Measurements from ENCODE around the gene YPEL2.
A peak's percentile ranks its signal among the peaks of the same experiment; 100 is the strongest.

Gene YPEL2

DNA sequence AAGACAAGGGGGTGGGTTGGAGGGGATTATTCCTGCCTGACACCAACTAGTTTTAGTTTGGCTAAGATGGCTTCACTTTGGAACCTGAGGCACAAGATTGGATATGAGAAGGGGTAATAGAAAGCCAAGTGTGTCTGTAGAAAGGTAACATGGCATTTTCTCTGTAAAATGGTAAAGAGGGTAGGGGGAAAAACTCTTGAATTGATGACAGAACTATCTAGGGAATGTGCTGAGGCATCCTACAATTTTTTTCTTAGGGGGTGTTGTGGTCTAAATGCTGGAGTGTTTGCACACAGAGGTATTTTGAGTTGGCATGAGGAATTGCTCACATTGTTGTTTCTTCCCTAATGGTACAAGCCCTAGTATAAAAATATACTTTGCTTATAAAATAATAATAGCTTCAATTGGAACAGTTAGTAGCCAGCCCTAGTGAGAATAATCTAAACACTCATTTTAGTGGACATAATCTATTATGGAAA, 25.8 kb downstream of the YPEL2 start:
- no peak for DNase-seq (ENCODE audit: low spot score)

DNA sequence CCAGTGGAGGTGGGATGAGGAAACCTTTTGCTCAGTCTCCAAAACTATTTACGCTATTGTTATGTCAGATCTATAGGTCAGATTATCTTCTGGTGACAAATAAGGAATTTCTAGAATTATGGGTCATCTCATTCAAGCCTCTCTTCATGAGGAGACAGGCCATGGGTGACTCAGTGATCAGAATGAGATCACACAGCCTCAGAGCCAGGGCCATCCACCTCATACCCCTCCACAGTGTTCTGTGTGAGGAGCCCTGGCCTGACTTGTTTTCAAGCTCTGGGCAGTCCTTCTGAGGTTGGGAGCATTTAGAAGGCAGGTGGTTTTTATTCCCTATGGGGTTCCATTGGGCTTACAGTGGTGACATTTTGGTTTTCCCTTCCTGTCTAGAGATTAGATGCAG, 26.5 kb downstream of the YPEL2 start:
- no peak for DNase-seq (ENCODE audit: low spot score)

DNA sequence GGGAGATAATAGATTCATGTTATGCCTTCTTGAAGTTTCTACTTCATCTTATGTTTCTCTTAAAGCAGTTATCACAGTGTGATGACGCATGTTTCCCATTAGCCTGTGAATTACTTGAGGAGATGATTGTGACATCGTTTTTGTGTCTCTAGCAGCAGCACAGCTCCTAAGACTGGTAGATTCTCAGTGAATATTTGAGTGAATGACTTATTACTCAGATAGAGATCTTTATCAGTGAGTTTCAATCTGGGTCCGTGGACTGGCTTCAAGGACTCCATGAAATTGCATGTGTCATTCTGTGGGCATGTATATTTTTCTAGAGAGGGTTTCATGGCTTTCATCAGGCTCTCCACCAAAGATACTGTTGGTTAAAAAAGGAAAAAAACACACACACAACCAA, 29.9 kb downstream of the YPEL2 start:
- no peak for DNase-seq (ENCODE audit: low spot score)

DNA sequence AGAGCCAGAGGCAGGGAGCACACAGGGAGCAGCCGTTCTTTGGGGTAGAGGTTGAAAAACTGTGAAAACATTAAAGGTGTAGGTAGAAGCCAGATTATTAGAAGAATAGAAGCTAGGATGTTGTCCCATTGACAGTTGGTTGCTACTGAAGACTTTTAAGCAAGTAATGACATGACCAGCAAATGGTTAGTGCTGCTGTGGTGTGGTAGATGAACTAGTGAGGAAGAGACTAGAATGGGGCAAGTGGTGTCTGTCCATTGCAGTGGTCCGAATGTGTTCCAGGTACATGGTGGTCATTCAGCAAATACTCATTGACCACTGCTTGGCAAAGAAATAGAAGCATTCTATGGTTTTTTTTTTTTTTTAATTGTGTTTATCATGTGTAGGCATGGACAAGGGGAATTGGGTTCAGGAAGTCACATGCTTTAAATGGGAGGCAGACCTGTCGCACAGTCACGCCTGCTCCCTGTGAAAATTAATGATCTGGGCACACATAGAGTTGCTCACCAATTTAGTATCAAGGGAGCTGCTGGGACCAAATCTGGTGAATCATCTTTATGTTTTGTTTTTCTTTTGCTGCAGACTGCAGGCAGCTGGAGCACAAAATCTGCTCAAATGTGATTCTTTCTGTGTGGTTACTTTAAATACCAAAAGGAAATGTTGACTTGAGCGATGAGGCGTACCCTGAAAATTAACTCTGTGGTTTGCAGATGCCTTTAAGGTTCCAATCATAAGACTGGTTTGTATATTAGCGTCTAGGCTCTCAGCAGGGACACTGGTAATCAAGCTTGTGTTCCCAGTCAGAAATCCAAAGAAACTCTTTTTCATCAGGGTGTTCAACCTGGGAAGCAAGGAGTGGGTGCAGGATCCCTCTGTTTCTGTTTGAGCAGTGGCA, 30.7 kb downstream of the YPEL2 start:
- DNase-seq (ENCODE audit: low spot score): no peak

DNA sequence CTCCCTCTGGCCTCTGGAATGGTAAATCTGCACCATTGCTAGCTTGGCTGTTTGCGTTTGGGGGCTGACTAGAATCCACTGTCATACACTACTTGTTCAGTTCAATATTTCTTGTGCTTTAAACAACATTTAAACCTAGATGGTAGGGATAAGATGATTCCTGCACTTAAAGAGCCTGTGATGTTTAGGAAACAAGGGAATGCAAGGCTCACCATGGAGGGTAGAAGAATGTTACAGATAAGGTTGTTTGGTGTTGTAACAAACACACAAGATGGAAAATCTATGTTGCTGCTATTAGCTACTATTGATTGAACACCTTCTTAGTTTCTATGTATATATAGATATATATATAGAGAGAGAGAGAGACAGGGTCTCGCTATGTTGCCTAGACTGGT, 31.4 kb downstream of the YPEL2 start:
- no peak for DNase-seq (ENCODE audit: low spot score)

DNA sequence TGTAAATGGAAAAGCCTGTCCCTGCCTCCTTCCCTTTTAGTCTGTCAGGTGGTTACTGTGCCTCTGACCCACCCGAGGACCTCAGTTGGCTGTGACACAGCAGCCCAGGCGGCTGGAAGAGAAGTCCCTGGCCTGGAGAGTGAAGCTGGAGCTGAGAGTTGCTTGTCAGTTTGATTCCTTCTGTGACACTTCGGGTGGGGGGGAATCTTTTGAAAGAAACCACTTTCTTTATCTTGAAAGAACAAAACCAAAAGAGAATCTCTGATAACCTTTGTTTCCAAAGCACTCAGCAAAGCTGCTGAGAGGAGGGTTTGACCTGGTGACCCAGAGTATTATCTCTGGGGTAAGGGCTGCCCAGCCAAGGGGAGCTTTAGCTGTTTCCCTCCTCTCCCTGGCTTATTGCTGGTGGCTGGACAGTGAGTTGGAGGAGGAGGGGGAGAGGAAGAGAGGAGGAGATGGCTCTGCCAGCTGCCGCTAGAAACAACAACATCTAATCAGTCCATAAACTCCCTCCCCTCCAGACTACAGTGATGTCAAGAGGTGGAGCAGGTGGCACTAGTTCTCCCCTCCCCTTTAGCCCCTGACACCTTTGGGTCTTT, 34.0 kb downstream of the YPEL2 start:
- DNase-seq (ENCODE audit: low spot score): no peak

DNA sequence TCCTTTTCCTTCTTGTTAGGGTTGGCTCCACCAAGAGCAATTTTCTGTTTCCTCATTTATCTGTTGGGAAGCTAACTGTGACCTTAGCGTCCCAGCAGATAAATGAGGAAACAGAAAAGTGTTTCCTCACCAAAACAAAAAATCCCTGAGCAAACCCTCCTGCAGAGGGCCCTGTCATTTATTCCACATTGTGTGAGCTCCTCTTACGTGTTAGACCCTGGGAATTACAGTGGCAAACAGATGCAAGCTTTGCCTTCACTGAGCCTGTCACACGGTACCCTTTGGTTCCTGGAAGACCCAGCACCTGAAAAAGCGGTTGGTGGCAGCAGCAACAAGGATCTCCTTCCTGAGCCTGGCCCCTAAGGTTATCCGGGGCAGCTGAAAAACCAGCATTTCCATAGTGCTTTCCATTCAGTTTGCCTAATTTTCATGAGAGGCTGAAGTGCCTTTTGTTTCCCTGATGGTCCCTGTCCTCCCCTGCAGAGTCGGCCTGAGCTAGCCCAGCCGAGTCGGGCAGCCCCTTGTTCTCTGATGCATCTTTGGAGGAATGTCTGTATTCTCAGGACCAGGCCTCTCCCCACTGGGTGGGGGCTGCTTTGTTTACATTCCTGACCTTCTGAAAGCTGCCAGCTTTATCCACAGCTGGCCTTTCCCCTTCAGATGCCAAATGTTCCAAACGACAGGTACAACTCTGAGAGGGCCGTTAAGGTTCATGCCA, 34.7 kb downstream of the YPEL2 start:
- peak; percentile 91 for DNase-seq (ENCODE audit: low spot score)

DNA sequence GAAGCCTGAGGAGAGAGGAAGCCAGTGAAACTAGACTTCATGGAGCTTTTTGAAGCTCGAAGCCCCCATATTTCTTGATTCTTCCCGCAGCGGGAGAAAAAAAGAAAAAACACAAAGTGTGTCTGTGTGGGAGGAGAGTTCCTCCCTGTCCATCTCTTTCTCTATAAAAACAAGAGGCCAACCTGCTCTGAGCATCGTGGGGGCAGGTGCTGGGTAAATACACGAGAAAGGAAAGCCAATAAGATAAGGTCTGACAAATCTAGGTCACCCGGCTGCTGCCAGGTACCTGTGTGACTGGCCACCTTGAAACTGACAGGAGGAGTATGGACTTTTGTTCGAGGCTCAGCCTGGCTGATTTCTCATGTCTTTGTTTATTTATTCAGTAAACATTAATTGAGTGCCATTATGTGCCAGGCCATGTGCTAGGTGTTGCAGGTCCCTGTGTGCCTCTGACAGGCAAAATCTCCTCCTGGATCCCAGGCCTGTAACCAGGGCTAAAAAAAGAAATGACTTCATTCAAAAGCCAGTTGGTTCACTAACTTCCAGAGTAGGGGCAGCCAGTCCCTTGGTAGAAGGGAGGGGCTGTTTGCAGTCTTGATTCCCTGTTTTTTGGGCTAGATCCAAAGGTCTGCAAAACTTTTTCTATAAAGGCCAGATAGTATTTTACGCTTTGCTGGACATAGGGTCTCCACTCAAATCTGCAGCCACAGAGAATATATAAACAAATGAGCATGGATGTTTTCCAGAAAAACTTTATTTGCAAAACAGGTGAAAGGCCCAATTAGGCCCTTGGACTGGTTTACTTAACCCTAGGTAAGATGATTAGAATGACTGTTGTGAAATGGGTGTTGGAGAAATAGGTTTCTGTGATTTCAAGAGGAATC, 35.6 kb downstream of the YPEL2 start:
- DNase-seq (ENCODE audit: low spot score): no peak

DNA sequence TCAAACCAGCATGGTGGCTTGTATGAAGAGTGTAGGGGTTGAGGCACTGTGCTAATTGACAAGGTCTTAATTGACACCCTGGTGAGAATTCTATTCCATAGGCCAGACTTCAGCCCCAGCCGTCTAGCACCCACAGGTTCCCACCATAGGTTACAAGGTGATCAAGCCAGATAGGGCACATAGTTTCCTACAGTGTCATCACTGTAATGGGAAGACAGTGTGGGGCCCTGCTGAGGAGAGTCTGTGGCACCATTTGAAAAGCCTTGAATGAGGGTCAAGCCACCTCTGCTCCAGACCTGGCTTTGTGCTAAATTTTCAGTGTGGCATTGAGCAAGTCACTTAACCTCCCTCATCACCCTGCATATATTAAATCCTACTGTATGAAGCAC, 36.2 kb downstream of the YPEL2 start:
- no peak for DNase-seq (ENCODE audit: low spot score)

DNA sequence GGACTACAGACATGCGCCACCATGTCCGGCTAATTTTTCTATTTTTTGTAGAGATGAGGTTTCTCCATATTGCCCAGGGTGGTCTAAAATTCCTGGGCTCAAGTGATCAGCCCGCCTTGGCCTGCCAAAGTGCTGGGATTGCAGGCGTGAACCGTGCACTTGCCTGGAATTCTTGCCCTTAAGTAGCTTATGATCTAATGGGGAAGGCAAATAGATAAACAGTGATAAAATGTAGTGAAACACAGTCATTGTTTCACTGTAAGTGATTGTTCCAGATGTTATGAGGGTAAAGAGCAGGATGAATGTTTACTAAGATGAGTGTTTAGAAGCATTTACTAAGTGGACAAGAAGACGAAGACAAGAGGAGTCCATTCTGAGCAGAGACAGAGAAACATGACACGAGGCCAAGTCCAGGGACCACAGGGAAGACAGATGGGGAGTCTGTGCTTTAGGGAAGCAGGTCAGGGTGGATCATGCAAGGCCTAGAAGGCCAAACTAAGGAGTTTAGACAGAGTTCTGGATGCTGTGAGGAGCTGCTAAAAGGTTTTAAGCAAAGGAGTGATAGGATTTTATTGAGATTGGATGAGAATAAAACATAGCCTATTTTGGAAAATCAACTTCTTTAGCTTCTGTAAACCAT, 36.9 kb downstream of the YPEL2 start:
- DNase-seq (ENCODE audit: low spot score): no peak

DNA sequence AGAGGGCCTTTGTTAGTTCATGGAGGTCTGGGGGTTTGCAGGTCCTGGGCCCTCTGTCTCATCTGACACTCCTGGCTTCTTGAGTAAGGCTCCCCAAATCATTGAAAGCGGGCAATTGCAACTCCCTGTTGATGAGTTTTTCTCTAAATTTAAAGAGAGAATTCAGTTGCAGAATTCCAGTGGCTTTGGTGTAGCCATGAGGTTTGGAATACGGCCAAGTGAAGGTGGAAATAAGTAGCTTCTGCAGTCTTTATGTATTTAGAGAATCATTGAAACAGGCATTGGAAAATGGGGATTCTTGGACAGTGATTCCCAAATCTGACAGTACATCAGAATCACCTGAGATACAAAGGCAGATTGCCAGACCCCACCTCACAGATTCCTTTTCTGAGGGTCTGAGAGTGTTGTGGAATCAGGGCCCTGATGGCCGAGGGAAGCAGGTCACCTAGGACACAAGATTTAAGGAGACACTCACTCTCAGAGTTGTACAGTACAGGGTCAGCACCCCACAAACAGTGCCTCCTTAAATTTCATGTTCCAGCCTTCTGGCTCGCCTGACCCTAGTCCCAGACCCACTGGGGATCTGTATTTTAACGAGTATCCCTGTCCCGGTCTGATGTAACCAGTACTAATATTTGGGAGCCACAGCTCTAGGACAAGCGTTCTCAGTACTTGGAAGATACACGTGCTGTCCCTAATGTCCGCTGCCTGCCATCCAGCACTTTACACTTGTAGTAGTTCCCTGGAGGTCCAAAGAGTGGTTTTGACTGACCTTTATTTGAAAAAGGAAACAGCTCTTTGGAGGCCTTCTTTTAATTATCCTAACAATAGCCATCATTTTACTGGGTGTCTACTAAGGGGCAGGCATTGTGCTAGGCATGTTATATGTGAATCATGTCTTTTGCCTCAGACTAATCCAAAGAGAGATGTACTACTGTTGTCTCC, 37.8 kb downstream of the YPEL2 start:
- DNase-seq (ENCODE audit: low spot score): no peak

DNA sequence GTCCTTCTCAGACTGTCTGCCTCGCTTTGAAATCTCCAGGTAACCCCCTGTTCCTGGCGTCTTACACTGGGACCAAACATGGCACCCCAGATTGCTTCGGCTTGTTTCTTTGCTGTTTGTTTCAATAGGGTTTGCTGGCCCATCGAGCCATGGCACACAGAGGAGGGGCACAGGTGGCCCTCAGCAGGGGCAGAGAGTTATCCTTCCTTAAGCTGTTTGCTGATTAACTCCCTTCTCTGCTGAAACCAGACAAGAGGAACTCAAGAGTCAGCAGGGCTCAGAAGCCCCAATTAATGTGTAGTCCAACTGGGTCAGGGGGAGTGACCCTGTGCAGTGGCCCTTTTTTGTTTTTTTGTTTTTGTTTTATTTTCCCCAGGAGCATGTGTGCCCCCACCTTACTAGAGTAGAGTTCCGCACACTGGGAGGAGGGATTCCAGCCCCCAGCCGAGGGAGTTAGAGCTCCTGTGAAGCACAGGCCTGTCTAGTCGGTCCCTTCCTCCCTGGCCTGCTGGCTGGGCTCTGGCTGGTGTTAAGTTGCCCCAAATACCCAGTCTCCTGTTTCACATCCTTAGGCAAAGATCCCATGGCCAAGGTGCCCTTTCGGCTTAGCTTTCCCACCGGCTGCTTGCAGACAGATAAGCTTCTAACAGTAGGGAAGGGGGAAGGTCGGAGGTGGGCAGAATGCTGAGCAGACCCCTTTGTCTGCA, 39.3 kb downstream of the YPEL2 start:
- DNase-seq (ENCODE audit: low spot score): no peak

DNA sequence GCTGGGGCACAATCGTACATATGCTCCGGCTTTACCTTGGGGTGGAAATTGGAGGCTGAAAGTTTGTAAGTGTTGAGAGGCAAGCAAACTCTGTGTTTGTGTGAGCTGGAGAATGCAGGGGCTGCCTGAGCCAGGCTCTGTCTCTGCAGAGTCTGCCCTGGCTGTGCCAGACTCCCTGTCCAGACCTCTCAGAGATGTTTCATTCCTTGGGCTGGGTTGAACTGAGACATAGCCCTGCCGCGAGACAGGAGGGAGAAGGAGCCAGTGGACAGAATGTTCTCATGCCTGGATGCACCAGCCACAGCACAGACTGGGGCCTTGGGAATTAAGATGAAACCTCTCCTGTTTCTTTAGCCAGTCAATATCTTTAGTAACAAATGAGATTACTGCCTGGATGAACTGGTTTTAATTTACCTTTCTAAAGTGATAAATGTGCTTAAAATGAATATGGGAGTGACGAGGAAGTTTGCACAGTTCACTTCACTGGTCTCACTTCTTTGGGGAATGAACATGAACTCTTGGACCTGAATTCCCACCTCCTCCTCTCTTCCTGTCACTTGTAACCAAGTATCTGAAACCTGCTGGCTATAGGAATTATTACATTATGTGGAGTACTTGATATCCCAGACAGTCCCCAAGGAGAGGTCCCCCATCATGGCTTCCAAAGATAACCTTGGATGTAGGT, 40.1 kb downstream of the YPEL2 start:
- no peak for DNase-seq (ENCODE audit: low spot score)

DNA sequence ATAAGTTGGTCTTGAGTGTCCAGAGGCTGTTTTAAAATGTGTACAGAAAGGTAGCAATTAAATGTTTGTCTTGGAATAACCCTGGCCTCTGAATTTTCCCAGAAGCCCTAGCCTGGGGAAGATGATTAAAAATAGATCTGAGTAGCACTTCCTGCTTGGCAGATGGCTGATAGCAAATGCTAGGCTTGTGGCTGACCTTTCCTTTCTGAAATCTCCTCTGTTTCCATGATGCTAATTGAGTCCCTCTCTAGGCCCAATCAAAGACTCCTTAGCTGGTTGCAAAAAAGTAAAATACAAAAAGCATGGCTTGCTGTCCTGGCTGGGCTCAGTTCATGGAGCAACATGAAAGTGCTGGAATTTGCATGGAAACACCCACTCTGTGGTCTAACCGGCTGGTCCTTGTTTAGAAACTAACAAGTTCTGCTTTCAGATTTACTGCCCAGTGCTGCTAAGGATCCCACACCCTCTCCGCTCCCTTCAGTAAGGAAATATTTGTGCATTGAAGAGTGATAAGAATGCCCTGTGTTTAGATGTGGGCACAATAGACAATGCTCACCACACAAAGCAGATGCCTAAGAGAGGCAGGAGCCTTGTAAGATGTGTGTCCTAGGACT, 40.8 kb downstream of the YPEL2 start:
- DNase-seq (ENCODE audit: low spot score): no peak

DNA sequence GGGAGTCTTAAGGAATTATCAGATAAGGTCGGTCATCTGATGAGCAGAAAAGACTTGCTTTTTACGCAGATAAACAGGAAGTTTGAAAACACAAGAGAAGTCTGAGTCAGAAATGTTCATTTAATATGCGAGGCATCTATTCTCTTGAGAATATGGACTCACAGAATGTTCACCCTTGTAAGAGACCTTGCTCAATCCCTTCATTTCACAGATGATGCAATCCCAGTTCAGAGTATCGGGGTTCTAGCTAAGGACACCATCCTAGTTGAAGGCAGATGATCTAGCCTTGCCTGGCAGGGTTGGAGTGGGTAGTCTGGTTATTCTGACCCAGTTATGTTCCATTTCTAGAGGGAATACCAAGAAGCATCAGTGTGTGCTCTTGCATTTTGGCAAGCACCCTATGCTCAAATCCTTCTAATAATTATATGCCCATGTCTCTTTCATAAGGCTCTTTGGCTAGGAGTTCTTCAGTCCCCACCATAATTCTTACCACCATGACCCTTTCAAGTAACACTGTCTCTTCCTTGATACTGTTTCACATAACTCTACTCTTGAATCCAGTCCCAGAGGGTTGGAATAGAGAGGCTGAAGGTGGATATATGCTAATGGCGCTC, 42.5 kb downstream of the YPEL2 start:
- no peak for DNase-seq (ENCODE audit: low spot score)

DNA sequence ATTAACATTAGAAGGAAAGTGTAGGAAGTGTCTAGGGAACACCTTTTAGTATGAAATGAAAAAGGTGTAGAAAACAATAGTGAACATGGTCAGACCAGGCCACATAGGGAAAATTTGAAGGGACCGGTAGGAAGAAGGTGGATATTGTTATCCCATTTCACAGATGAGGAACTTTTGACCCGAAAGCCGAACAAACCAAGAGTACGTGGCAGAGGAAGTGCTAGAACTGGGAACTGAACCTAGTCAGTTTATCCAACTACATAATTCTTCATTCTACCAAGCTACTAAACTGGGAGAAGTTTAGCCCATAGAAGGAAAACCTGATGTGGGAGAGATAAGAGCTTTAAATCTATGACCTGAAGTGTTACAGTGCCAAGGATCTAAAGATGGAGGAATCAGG, 43.2 kb downstream of the YPEL2 start:
- DNase-seq (ENCODE audit: low spot score): no peak

DNA sequence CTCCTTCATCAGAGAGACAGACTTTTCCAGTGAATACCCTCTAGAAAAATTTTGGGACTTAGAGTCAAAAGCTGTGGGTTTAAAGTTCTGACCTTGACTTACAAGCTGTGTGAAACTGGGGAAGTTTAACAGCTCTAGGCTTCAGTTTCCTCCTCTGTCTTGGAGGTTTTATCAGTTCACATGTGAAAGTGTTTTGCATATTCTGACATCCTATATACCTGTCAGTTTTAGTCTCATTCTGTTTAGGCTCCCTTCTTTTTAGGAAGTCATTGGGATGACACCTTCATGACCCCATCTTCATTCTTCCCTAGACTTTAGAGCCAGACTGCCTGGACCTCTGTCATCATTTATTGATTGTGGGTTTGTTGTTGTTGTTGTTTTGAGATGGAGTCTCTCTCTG, 44.4 kb downstream of the YPEL2 start:
- no peak for DNase-seq (ENCODE audit: low spot score)

DNA sequence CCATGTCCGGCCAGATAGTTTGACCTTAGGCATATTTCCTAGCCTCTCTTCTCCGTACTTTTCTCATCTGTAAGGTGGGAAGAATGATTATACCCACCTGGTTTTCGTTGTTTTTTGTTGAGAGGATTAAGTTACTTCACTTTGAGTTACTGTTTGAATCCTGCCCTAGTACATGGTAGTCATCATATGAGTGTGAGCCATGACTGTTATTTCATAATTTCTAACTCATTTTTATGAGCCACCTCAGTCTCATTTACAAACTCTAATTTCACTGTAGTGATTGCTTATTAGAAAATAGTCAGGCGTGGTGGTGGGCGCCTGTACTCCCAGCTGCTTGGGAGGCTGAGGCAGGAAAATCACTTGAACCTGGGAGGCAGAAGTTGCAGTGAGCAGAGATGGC, 45.1 kb downstream of the YPEL2 start:
- DNase-seq (ENCODE audit: low spot score): no peak

All from iPS-NIHi11 (cell line).